Erythroblast (primary cell): ENCODE data around the gene HSPBP1.

Source experiments
- GATA1 ChIP-seq: IDR thresholded peaks from 2 replicates; pipeline ENCODE4 v1.6.1; 2011; ENCODE audit warnings: low read depth, mild to moderate bottlenecking, control low read depth, low read length, moderate library complexity
- POLR2A ChIP-seq: IDR thresholded peaks from 2 replicates; pipeline ENCODE4 v1.6.1; 2011; ENCODE audit warnings: mild to moderate bottlenecking, low read length

DNA sequence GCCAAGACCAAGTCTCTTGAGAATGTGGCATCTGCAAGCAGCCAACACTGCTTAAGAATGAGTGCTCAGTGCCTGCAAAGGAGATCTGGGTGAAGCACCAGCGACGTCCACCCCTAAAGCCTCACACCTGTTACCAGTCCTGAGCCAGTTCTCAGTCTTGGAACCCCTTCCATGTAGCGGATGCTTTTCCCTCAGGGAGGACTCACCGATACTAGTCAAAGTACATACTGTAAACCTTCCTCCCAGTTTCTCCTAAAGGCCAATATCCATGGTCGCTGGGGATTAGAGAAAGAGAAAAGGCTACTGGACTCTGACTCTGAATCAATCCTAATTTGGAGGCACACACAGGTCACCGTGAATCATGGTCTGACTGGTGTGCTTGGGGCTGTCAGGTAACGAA lies 66.4 kb downstream of the HSPBP1 start:
- TF ChIP-seq POLR2A (no peak), GATA1 (no peak)
